Panc1 (cell line): ENCODE measurements around the gene PTRH1. TPM values are rescaled to one million over a fixed set of nuclear protein-coding genes. Genes with fewer than 3 reads are reported as not detected.

ENCODE experiments used
- ATAC-seq: fragments of 200-7000 bp; cut with Tn5 transposase; 2 replicates; pipeline ENCODE4 v1.9.1; 2020; ENCODE audit warnings: mild to moderate bottlenecking, moderate library complexity
- Bru-seq: library from RNA; stranded (reverse); fragments of 400-500 nt; gene quantifications from one replicate; lab custom pipeline; 2021; lab: Mats Ljungman, UMichigan
- BruChase-seq, 2 experiments: library from RNA; stranded (reverse); fragments of 400-500 nt; gene quantifications; one replicate each; lab custom pipeline; 2021; lab: Mats Ljungman, UMichigan
- BruUV-seq: library from RNA; stranded (reverse); fragments of 400-500 nt; replicated peaks from 2 replicates; lab custom pipeline; 2021; lab: Mats Ljungman, UMichigan
- CTCF ChIA-PET: fragments of 300-600 bp; sonication (Branson Sonifier 250); formaldehyde crosslinking; loops from one replicate; lab custom pipeline; 2022; ENCODE audit warnings: antibody characterized with exemption; lab: Charles Lee
- POLR2A ChIA-PET: fragments of 300-600 bp; sonication (Branson Sonifier 250); formaldehyde crosslinking; loops from one replicate; lab custom pipeline; 2022; ENCODE audit warnings: antibody characterized with exemption; lab: Charles Lee
- DNase-seq: peaks from one replicate; pipeline ENCODE4 v3.0.0-alpha.2; 2010; ENCODE audit warnings: low read depth, low spot score
- H3K27ac ChIP-seq: 2 replicates; pipeline ENCODE4 v1.5.1; 2011; ENCODE audit warnings: mild to moderate bottlenecking, low read length, inconsistent platforms
- H3K27me3 ChIP-seq: fragments of 200-500 bp; sonication (Bioruptor generic); 2 replicates; pipeline ENCODE4 v1.6.0; 2014; ENCODE audit warnings: low read length, inconsistent platforms; ENCODE audit not compliant: control insufficient read depth, insufficient read depth
- H3K36me3 ChIP-seq: fragments of 200-500 bp; sonication (Bioruptor generic); 2 replicates; pipeline ENCODE4 v1.5.1; 2014; ENCODE audit warnings: inconsistent platforms, mild to moderate bottlenecking, low read length, moderate library complexity; ENCODE audit not compliant: control insufficient read depth, insufficient read depth
- H3K4me1 ChIP-seq: 2 replicates; pipeline ENCODE4 v1.5.1; 2011; ENCODE audit warnings: inconsistent platforms, mild to moderate bottlenecking, low read length, moderate library complexity; ENCODE audit not compliant: control insufficient read depth, insufficient read depth
- H3K4me3 ChIP-seq, 2 experiments: 2 replicates each; pipeline ENCODE4 v1.5.1; 2011 to 2012; ENCODE audit warnings: low read depth in 2 of 2, low read length in 2 of 2, mild to moderate bottlenecking in 2 of 2, inconsistent platforms in 1 of 2, moderate library complexity in 1 of 2
- H3K9me3 ChIP-seq: fragments of 200-500 bp; sonication (Bioruptor generic); 2 replicates; pipeline ENCODE4 v1.5.1; 2014; ENCODE audit warnings: low read depth, mild to moderate bottlenecking, inconsistent platforms, low read length, moderate library complexity; ENCODE audit not compliant: control insufficient read depth, insufficient read depth
- POLR2AphosphoS5 ChIP-seq: IDR thresholded peaks from 2 replicates; pipeline ENCODE4 v1.6.1; 2012; ENCODE audit warnings: mild to moderate bottlenecking, low read depth, low read length, moderate library complexity
- SIN3A ChIP-seq: IDR thresholded peaks from 2 replicates; pipeline ENCODE4 v1.6.1; 2012; ENCODE audit warnings: low read depth, mild to moderate bottlenecking, low read length, moderate library complexity, borderline replicate concordance; ENCODE audit not compliant: insufficient read depth
- TCF7L2 ChIP-seq: IDR thresholded peaks from 2 replicates; pipeline ENCODE4 v1.6.1; 2011; ENCODE audit warnings: mild to moderate bottlenecking, low read depth, low read length, inconsistent platforms
- in situ Hi-C: cut with HindIII; loops from 2 replicates; pipeline ENCODE4 v1.10.0; 2016; ENCODE audit warnings: low sequenced_read_pairs, low pct_unique_long_range_greater_than_20kb
- intact Hi-C: fragments of 100-400 bp; cut with micrococcal nuclease; formaldehyde crosslinking; loops from one replicate; pipeline ENCODE4 v1.10.0; 2022; ENCODE audit not compliant: unreplicated experiment
- long read RNA-seq: library from polyadenylated mRNA; unstranded; transcript quantifications from one replicate; pipeline ENCODE4 v2.0.0, GENCODE V29; 2021; ENCODE audit not compliant: unreplicated experiment
- polyA plus RNA-seq: library from polyadenylated mRNA; unstranded; fragments of >200 nt; gene quantifications from one replicate; pipeline ENCODE4 v1.2.1, GENCODE V29; 2012; ENCODE audit warnings: missing spikeins; ENCODE audit not compliant: insufficient read length
- total RNA-seq: library from RNA; stranded (reverse); gene quantifications from one replicate; pipeline ENCODE4 v1.2.1, GENCODE V29; 2021; ENCODE audit not compliant: unreplicated experiment
- TF ChIP-seq, protein P1 (sequence below): fragments of 450-650 bp; IDR thresholded peaks from 2 replicates; pipeline ENCODE4 v1.5.1; 2017; ENCODE audit warnings: mild to moderate bottlenecking
- TF ChIP-seq, protein P2 (sequence below), 2 experiments: IDR thresholded peaks; 2 replicates each; pipeline ENCODE4 v1.6.1; 2011 to 2012; ENCODE audit warnings: low read depth in 2 of 2, control low read depth in 1 of 2, low read length in 1 of 2, mild to moderate bottlenecking in 1 of 2, moderate library complexity in 1 of 2; ENCODE audit not compliant: insufficient read depth in 1 of 2

PTRH1 gene, protein sequence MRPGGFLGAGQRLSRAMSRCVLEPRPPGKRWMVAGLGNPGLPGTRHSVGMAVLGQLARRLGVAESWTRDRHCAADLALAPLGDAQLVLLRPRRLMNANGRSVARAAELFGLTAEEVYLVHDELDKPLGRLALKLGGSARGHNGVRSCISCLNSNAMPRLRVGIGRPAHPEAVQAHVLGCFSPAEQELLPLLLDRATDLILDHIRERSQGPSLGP
- 13.8 TPM for total RNA-seq
- 17.5 TPM for polyA plus RNA-seq
- Bru-seq, nascent RNA = percentile 46 among the genes with signal in this experiment
- percentile 53 among the genes with signal in this experiment for BruChase-seq, experiment 1, labeled RNA remaining after a 2-hour chase
- percentile 49 among the genes with signal in this experiment for BruChase-seq, experiment 2, labeled RNA remaining after a 6-hour chase
- long read RNA-seq, transcript PTRH1-208 (5 exons, 814 nt) = major isoform, 10 of 25 reads
- long read RNA-seq, partial matches to known transcripts = 5 of 25 reads
- long read RNA-seq, other reads (novel, unspliced or antisense) = 9 of 25 reads

DNA sequence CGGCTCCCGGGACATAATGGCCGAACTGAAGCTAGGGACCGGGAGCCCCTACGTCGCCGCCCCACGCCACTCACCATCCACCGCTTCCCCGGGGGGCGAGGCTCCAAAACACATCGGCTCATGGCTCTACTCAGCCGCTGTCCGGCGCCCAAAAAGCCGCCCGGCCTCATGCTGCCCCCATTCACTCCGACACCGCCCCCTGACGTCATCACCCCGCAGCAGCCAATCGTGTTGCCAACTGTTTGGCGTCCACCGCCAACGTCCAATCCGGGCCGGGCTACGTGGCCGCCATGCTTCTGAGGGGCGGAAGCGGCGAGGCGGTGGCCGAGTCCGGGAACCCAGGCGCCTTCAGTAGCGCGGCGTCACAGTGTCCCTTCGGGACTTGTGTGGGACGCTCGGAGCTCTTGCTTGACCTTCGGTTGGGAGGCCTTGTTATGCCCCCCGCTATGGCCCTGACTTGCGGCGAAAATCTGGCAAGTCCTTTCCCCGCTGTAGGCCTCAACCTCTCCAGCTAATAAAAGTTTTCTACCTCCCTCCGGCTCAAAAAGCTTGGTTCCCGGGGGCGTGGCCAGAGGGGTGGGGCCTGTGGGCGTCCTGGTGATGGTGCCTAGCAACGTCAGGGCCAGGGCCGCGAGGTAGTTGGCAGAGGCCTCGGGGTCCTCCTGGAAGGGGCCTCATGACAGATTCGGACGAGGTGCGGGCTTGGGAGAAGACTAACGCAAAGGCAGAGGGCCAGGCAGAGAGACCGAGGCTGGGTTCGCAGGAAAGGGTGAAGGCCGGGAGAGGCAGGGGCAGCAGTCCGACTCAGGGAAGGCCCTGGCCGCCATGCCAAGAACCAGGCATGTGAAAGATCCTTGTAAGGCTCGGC, at the start of gene PTRH1, which contains the start of gene TTC16:
Gene PTRH1 (minus strand): TSS at position 194 of the 868 bp plus-strand sequence. CDS start 24 bp downstream, at position 170.
Gene TTC16 (plus strand): TSS at position 610 of the 868 bp plus-strand sequence. CDS start 67 bp downstream, at position 677.
- ATAC-seq = peak; percentile 97
- TF ChIP-seq SIN3A (peak; percentile 74; the same call in 1 of the 2 replicates), TCF7L2 (no peak)
- TF ChIP-seq, protein P1, sequence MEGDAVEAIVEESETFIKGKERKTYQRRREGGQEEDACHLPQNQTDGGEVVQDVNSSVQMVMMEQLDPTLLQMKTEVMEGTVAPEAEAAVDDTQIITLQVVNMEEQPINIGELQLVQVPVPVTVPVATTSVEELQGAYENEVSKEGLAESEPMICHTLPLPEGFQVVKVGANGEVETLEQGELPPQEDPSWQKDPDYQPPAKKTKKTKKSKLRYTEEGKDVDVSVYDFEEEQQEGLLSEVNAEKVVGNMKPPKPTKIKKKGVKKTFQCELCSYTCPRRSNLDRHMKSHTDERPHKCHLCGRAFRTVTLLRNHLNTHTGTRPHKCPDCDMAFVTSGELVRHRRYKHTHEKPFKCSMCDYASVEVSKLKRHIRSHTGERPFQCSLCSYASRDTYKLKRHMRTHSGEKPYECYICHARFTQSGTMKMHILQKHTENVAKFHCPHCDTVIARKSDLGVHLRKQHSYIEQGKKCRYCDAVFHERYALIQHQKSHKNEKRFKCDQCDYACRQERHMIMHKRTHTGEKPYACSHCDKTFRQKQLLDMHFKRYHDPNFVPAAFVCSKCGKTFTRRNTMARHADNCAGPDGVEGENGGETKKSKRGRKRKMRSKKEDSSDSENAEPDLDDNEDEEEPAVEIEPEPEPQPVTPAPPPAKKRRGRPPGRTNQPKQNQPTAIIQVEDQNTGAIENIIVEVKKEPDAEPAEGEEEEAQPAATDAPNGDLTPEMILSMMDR = no peak
- no TSS peak for BruUV-seq
- Histone ChIP-seq H3K9me3 (no peaks in the 10 kb centered on the region), H3K27me3 (no peaks in the 10 kb centered on the region), H3K4me1 (peaks cover 11% of the 10 kb centered on the region), H3K36me3 (peaks cover 3% of the 10 kb centered on the region; the same call in 1 of the 2 replicates), H3K27ac (peak within 1 kb of the TSS; percentile 54), H3K4me3 (peak within 1 kb of the TSS; percentile 75 to 86)
- intact Hi-C loops = no loop called here
- in situ Hi-C loops = no loop called here
- ChIA-PET CTCF (no interaction called here), POLR2A (no interaction called here)
- DNase-seq = peak; percentile 54

DNA sequence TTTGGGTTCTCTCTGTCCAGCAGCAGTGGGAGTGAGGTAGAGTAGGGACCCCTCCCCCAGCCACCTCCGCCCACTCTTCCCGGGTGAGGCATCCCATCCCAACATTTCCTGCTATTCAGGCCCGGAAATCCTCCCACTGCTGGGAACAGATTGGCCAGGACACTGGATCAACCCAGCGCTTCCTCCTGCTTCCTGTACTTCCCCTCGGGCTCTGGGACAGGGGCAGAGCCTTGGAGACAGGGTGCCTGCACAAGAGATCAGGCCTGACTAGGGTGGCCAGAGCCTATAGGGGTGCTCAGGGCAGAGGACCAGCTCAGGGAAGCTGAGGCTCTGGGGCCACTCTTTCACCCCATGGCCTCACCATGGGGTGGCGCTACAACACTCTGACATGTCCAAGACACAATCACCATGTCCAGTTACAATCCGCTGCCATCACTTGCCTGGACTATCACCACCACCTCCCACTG, 48.5 kb upstream of the PTRH1 start:
- Histone ChIP-seq H3K4me3 (no peak overlapping the region), H3K9me3 (no peaks in the 10 kb centered on the region), H3K4me1 (no peaks in the 10 kb centered on the region), H3K36me3 (no peaks in the 10 kb centered on the region), H3K27me3 (no peaks in the 10 kb centered on the region), H3K27ac (no peak overlapping the region)
- no TSS peak for BruUV-seq
- ATAC-seq (peak; percentile 73), DNase-seq (no peak)
- CTCF ChIA-PET = interaction anchor here (0.7 kb wide), 1 partner anchor 29 kb away, joined by 3 read pairs; no protein-coding TSS in a partner anchor
- TF ChIP-seq, protein P2, sequence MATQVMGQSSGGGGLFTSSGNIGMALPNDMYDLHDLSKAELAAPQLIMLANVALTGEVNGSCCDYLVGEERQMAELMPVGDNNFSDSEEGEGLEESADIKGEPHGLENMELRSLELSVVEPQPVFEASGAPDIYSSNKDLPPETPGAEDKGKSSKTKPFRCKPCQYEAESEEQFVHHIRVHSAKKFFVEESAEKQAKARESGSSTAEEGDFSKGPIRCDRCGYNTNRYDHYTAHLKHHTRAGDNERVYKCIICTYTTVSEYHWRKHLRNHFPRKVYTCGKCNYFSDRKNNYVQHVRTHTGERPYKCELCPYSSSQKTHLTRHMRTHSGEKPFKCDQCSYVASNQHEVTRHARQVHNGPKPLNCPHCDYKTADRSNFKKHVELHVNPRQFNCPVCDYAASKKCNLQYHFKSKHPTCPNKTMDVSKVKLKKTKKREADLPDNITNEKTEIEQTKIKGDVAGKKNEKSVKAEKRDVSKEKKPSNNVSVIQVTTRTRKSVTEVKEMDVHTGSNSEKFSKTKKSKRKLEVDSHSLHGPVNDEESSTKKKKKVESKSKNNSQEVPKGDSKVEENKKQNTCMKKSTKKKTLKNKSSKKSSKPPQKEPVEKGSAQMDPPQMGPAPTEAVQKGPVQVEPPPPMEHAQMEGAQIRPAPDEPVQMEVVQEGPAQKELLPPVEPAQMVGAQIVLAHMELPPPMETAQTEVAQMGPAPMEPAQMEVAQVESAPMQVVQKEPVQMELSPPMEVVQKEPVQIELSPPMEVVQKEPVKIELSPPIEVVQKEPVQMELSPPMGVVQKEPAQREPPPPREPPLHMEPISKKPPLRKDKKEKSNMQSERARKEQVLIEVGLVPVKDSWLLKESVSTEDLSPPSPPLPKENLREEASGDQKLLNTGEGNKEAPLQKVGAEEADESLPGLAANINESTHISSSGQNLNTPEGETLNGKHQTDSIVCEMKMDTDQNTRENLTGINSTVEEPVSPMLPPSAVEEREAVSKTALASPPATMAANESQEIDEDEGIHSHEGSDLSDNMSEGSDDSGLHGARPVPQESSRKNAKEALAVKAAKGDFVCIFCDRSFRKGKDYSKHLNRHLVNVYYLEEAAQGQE (IDR thresholded peaks at IDR 0.05; ENCODE audit: insufficient read depth in 1 of 2, low read depth in 2 of 2, low read length in 1 of 2) = no peak
- TF ChIP-seq POLR2AphosphoS5 = no peak
- TF ChIP-seq, protein P1 = no peak; the same call in 1 of the 2 replicates
- TF ChIP-seq SIN3A = no peak
- no peak for TF ChIP-seq TCF7L2
- in situ Hi-C loops = no loop called here
- POLR2A ChIA-PET = no interaction called here
- intact Hi-C loops = no loop called here
